ENCODE data around the gene SPTBN1.

SPTBN1 gene

DNA sequence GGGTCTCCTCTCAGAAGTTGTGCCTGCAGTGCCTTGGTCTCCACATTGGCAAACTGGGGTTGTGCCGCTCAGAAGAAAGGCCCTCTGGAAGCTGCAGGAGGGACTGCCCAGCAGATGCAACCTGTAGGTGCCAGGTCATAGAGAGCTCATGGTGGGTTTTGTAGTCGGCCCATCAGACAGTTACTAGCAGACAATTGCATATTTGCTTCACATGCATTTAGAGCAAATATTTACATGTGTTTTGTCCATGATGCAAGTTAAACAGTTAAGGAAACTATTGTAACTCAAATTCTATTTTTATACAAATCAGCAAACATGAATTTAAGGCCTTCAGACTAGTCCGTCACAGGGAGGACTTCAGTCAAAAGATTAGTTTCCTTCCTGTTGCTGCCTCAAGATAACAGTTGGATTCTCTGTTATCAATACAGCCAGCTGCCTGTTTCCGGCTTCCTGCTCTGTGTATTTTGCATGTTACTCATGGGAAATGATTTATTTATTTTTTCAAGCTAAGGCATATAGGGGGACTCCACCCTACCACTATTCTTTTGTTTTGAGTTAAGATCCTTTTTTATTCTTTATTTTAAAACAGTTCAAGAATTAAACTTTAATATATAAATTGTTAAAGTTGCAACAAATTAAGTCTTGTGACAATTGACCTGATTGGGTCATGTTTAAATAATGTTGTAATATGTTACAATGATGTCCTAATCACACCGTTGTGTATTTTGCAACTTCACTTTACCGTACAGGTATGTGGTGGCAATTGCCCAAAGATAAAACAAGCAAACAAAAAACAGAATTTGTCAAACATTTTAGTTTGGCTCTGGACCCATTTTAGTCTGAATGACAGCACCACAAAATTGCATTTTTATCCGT, 133.5 kb downstream of the SPTBN1 start:
- no peak overlapping the region for H3K4me3 ChIP-seq (ENCODE audit: low read depth, low read length)
- TF ChIP-seq, protein P1, sequence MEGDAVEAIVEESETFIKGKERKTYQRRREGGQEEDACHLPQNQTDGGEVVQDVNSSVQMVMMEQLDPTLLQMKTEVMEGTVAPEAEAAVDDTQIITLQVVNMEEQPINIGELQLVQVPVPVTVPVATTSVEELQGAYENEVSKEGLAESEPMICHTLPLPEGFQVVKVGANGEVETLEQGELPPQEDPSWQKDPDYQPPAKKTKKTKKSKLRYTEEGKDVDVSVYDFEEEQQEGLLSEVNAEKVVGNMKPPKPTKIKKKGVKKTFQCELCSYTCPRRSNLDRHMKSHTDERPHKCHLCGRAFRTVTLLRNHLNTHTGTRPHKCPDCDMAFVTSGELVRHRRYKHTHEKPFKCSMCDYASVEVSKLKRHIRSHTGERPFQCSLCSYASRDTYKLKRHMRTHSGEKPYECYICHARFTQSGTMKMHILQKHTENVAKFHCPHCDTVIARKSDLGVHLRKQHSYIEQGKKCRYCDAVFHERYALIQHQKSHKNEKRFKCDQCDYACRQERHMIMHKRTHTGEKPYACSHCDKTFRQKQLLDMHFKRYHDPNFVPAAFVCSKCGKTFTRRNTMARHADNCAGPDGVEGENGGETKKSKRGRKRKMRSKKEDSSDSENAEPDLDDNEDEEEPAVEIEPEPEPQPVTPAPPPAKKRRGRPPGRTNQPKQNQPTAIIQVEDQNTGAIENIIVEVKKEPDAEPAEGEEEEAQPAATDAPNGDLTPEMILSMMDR (IDR thresholded peaks at IDR 0.05; ENCODE audit: low read depth, low read length) = no peak

GRCh38 chr2:54590216-54591120, 134.3 kb downstream of the SPTBN1 start:
- TF ChIP-seq, protein P1 (IDR thresholded peaks at IDR 0.05; ENCODE audit: low read depth, low read length) = no peak
- H3K4me3 ChIP-seq (ENCODE audit: low read depth, low read length) = no peak overlapping the region

DNA sequence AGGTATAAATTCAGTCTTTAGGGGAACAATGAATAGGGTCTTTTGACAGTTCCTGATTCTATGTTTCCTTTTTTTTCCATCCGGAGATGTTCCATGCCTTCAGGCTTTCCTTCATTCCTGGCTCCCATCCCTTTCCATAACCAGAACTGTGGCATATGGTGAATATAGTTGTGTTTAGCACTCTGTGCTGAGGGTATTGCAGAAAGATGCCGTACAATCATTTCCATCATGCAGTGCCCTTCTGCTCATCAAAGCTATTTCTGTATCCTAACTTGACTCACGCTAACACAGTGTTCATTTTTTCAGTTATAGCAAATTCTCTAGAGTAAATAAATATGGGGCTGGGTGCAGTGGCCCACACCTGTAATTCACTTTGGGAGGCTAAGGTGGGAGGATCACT, 135.4 kb downstream of the SPTBN1 start:
- H3K4me3 ChIP-seq (ENCODE audit: low read depth, low read length) = no peak overlapping the region
- TF ChIP-seq, protein P1 (IDR thresholded peaks at IDR 0.05; ENCODE audit: low read depth, low read length) = no peak

GRCh38 chr2:54593249-54593648, 137.1 kb downstream of the SPTBN1 start:
- no peak overlapping the region for H3K4me3 ChIP-seq (ENCODE audit: low read depth, low read length)
- TF ChIP-seq, protein P1 (IDR thresholded peaks at IDR 0.05; ENCODE audit: low read depth, low read length) = no peak

- TF ChIP-seq, protein P1 (IDR thresholded peaks at IDR 0.05; ENCODE audit: low read depth, low read length) = no peak
- no peak overlapping the region for H3K4me3 ChIP-seq (ENCODE audit: low read depth, low read length)
These were observed 137.9 kb downstream of the SPTBN1 start for GRCh38 chr2:54594048-54594447.

DNA sequence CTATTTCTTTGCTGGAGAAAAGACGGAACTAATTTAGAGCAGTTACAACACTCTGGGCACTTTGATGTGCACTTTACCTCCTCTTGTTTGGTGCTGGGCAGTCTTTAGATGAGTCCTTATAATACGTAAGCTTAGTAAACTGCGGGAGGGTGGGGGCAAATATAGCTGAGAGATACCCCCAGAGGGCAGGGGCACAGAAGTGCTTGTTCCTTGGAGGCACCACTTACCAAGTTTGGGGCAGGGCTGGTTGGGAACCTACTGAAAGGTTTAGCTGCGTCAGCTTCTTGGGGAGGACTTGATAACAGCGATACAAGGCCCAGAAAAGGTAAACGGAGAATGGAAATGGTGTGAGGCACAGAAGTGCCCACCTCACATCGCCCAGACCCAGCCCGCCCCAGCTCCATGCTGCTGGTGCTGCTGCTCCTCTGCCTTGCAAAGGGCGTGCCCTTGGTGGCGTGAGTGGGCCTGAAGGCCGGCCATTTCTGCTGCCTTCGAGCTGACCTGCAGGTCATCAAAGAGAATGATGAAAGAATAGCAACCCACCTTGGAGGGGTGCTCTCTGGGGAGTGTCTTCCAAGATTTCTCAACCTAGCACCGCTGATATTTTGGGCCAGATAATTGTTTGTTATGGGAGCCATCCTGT, 139.2 kb downstream of the SPTBN1 start:
- TF ChIP-seq, protein P1 (IDR thresholded peaks at IDR 0.05; ENCODE audit: low read depth, low read length) = no peak
- H3K4me3 ChIP-seq (ENCODE audit: low read depth, low read length) = no peak overlapping the region

Measured in WI38 (cell line).